ENCODE measurements around the gene PRKCZ.

GRCh38 chr1:2202843-2203601 is 152.8 kb downstream of the PRKCZ start:
- TF ChIP-seq POLR2A (IDR thresholded peaks at IDR 0.05) = no peak
- TF ChIP-seq CTCF (IDR thresholded peaks at IDR 0.05) = no peak

All from heart left ventricle (tissue), 13 donors.